Measurements from ENCODE around the gene FAM20A. TPM values are rescaled to one million over a fixed set of nuclear protein-coding genes. Genes with fewer than 3 reads are reported as not detected.

FAM20A gene
- total RNA-seq (2014; rRNA removed), result not detected in 2 replicates
- 0.05 TPM for polyA plus RNA-seq (2012)

GRCh38 chr17:68600931-68601564, at the start of gene FAM20A:
Gene FAM20A (minus strand): TSS chr17:68601367. CDS start chr17:68600666, 701 bp downstream.
- no peak for DNase-seq (ENCODE audit: low read depth)

- DNase-seq (ENCODE audit: low read depth), result no peak
Observed at GRCh38 chr17:68649324-68649723, 48.2 kb upstream of the FAM20A start.

- DNase-seq (ENCODE audit: low read depth), result no peak
Observed at GRCh38 chr17:68646626-68647526, 45.7 kb upstream of the FAM20A start.

- DNase-seq (ENCODE audit: low read depth), result no peak
Observed at GRCh38 chr17:68642118-68642412, 40.9 kb upstream of the FAM20A start.

GRCh38 chr17:68641276-68642117, 40.3 kb upstream of the FAM20A start:
- no peak for DNase-seq (ENCODE audit: low read depth)

- no peak for DNase-seq (ENCODE audit: low read depth)
Observed at GRCh38 chr17:68640242-68640989, 39.2 kb upstream of the FAM20A start.

- no peak for DNase-seq (ENCODE audit: low read depth)
Observed at GRCh38 chr17:68634345-68634876, 33.2 kb upstream of the FAM20A start.

GRCh38 chr17:68628576-68628957, 27.4 kb upstream of the FAM20A start:
- no peak for DNase-seq (ENCODE audit: low read depth)

GRCh38 chr17:68627956-68628575, 26.9 kb upstream of the FAM20A start:
- no peak for DNase-seq (ENCODE audit: low read depth)

GRCh38 chr17:68624381-68624780, 23.2 kb upstream of the FAM20A start:
- no peak for DNase-seq (ENCODE audit: low read depth)

GRCh38 chr17:68623811-68624210, 22.6 kb upstream of the FAM20A start:
- DNase-seq (ENCODE audit: low read depth), result no peak

- no peak for DNase-seq (ENCODE audit: low read depth)
Observed at GRCh38 chr17:68622423-68622822, 21.3 kb upstream of the FAM20A start.

GRCh38 chr17:68621065-68621464, 19.9 kb upstream of the FAM20A start:
- no peak for DNase-seq (ENCODE audit: low read depth)

GRCh38 chr17:68616334-68616733, 15.2 kb upstream of the FAM20A start:
- DNase-seq (ENCODE audit: low read depth), result no peak

GRCh38 chr17:68614718-68615117, 13.6 kb upstream of the FAM20A start:
- no peak for DNase-seq (ENCODE audit: low read depth)

- DNase-seq (ENCODE audit: low read depth), result peak; percentile 38
Observed at GRCh38 chr17:68613739-68614298, 12.7 kb upstream of the FAM20A start.

- no peak for DNase-seq (ENCODE audit: low read depth)
Observed at GRCh38 chr17:68612923-68613292, 11.7 kb upstream of the FAM20A start.

- DNase-seq (ENCODE audit: low read depth), result no peak
Observed at GRCh38 chr17:68612209-68612922, 11.2 kb upstream of the FAM20A start.

GRCh38 chr17:68611353-68612208, 10.4 kb upstream of the FAM20A start:
- no peak for DNase-seq (ENCODE audit: low read depth)

All from LHCN-M2 (cell line).